Astrocyte (in vitro differentiated cells and primary cell): ENCODE measurements around the gene KIRREL3.

Experiments used
- EZH2 ChIP-seq: IDR thresholded peaks from 2 replicates; pipeline ENCODE4 v1.6.1; 2012; ENCODE audit warnings: mild to moderate bottlenecking, low read length, inconsistent platforms; ENCODE audit not compliant: insufficient read depth
- TF ChIP-seq, protein P1 (sequence below): IDR thresholded peaks from 2 replicates; pipeline ENCODE4 v1.5.1; 2011; ENCODE audit warnings: low read depth, mild to moderate bottlenecking, inconsistent platforms, low read length, moderate library complexity; ENCODE audit not compliant: insufficient read depth

DNA sequence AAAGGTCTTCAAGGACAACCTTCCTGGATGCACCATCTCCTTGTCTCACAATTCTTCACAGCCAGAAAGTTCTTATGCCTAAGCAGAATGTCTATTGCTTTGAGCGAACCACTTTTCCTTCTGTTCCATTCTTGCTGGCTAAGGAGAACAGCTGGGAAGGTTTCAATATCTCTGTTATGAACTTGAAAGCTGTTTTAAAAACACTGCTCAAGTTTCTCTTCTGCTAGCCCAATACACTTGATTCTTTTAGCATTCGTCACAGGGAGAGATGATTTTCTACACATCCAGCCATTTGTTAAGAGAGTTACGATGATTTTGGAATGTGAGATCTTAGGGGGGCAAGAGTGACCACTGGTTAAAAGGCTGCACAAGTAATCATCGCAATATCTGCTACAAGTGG lies 249.3 kb downstream of the KIRREL3 start:
- TF ChIP-seq, protein P1, sequence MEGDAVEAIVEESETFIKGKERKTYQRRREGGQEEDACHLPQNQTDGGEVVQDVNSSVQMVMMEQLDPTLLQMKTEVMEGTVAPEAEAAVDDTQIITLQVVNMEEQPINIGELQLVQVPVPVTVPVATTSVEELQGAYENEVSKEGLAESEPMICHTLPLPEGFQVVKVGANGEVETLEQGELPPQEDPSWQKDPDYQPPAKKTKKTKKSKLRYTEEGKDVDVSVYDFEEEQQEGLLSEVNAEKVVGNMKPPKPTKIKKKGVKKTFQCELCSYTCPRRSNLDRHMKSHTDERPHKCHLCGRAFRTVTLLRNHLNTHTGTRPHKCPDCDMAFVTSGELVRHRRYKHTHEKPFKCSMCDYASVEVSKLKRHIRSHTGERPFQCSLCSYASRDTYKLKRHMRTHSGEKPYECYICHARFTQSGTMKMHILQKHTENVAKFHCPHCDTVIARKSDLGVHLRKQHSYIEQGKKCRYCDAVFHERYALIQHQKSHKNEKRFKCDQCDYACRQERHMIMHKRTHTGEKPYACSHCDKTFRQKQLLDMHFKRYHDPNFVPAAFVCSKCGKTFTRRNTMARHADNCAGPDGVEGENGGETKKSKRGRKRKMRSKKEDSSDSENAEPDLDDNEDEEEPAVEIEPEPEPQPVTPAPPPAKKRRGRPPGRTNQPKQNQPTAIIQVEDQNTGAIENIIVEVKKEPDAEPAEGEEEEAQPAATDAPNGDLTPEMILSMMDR, result no peak
- no peak for TF ChIP-seq EZH2
